ENCODE results near the gene SCARB1. TPM values are rescaled to one million over a fixed set of nuclear protein-coding genes. Genes with fewer than 3 reads are reported as not detected.
A peak's percentile ranks its signal among the peaks of the same experiment; 100 is the strongest.

SCARB1 gene
- total and polyA plus RNA-seq, 2 of the 13 experiments (the other 11 are each of a cell fraction or from before 2014, with no cell fraction given) = 63.4 to 160 TPM

DNA sequence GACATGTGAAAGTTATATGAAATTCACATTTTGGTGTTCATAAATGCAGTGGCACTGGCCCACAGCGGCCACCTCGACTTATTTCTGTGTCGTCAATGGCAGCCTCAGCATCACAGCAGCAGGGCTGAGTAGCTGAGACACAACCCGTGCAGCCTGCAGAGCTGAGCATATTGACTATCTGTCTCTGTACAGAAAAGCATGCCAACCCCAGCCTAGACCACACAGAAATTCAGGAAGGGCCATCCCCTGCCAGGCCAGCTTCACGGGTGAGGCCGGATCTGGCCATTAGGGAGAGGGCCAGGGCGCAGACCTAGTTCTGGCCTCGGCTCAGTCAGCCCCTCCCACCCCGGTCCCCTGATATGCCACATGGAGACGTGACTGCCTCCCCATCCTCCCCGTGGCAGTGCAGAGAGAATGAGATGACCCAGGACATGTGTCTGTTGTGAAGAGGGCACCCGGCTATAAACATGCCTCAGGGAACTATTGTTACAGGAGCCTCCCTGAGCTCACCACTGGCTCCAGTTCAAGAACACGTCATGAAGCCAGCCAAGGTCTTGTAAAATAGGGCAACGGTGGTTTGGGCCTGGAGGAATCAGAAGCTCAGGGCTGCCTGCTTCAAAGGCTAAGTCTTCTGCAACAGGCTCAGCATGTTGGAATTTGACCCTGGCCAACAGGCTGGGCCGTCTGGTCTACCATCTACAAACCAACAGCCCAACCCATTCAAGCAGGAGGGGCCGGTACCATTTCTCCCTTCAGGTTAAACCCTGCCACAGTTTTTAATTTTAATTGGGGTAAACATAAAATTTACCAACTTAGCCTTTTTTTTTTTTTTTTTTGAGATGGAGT, 25.5 kb downstream of the SCARB1 start (continued):
- TF ChIP-seq, protein P1, sequence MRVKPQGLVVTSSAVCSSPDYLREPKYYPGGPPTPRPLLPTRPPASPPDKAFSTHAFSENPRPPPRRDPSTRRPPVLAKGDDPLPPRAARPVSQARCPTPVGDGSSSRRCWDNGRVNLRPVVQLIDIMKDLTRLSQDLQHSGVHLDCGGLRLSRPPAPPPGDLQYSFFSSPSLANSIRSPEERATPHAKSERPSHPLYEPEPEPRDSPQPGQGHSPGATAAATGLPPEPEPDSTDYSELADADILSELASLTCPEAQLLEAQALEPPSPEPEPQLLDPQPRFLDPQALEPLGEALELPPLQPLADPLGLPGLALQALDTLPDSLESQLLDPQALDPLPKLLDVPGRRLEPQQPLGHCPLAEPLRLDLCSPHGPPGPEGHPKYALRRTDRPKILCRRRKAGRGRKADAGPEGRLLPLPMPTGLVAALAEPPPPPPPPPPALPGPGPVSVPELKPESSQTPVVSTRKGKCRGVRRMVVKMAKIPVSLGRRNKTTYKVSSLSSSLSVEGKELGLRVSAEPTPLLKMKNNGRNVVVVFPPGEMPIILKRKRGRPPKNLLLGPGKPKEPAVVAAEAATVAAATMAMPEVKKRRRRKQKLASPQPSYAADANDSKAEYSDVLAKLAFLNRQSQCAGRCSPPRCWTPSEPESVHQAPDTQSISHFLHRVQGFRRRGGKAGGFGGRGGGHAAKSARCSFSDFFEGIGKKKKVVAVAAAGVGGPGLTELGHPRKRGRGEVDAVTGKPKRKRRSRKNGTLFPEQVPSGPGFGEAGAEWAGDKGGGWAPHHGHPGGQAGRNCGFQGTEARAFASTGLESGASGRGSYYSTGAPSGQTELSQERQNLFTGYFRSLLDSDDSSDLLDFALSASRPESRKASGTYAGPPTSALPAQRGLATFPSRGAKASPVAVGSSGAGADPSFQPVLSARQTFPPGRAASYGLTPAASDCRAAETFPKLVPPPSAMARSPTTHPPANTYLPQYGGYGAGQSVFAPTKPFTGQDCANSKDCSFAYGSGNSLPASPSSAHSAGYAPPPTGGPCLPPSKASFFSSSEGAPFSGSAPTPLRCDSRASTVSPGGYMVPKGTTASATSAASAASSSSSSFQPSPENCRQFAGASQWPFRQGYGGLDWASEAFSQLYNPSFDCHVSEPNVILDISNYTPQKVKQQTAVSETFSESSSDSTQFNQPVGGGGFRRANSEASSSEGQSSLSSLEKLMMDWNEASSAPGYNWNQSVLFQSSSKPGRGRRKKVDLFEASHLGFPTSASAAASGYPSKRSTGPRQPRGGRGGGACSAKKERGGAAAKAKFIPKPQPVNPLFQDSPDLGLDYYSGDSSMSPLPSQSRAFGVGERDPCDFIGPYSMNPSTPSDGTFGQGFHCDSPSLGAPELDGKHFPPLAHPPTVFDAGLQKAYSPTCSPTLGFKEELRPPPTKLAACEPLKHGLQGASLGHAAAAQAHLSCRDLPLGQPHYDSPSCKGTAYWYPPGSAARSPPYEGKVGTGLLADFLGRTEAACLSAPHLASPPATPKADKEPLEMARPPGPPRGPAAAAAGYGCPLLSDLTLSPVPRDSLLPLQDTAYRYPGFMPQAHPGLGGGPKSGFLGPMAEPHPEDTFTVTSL (CRISPR knock-in tag; IDR thresholded peaks at IDR 0.05; ENCODE audit: borderline replicate concordance) = peak; percentile 88
- TF ChIP-seq SOX13 (IDR thresholded peaks at IDR 0.05) (peak; percentile 78), SOX13 (CRISPR knock-in tag; conservative IDR thresholded peaks at IDR 0.05 in 1 of 2, IDR thresholded peaks at IDR 0.05 in 1 of 2) (peak in 1 of 2 experiments; percentile 88; a peak in 2 of 4 replicates), ZNF234 (CRISPR knock-in tag; conservative IDR thresholded peaks at IDR 0.05) (no peak), TEAD2 (CRISPR knock-in tag; IDR thresholded peaks at IDR 0.05) (no peak), SNRNP70 (IDR thresholded peaks at IDR 0.05; ENCODE audit: low read depth, low read length) (no peak), ZFYVE20 (CRISPR knock-in tag; IDR thresholded peaks at IDR 0.05; ENCODE audit: borderline replicate concordance, low read depth) (no peak), KAT8 (CRISPR knock-in tag; IDR thresholded peaks at IDR 0.05) (peak; percentile 44; the same call in 1 of the 2 replicates), ZMYM4 (CRISPR knock-in tag; IDR thresholded peaks at IDR 0.05) (peak; percentile 63; the same call in 1 of the 2 replicates), U2AF2 (IDR thresholded peaks at IDR 0.05; ENCODE audit: low read depth, low read length) (no peak), ZNF484 (CRISPR knock-in tag; IDR thresholded peaks at IDR 0.05; ENCODE audit: borderline replicate concordance, low read depth) (no peak), GATAD2A (CRISPR knock-in tag; IDR thresholded peaks at IDR 0.05) (peak; percentile 86), NFATC3 (CRISPR knock-in tag; IDR thresholded peaks at IDR 0.05) (no peak), JDP2 (CRISPR knock-in tag; IDR thresholded peaks at IDR 0.05; ENCODE audit: borderline replicate concordance) (no peak), BRD4 (CRISPR knock-in tag; IDR thresholded peaks at IDR 0.05) (no peak), PHF21A (CRISPR knock-in tag; IDR thresholded peaks at IDR 0.05) (peak; percentile 96), FOXP1 (IDR thresholded peaks at IDR 0.05) (no peak), FOXP1 (CRISPR knock-in tag; IDR thresholded peaks at IDR 0.05) (peak; percentile 57)
- TF ChIP-seq, protein P2, sequence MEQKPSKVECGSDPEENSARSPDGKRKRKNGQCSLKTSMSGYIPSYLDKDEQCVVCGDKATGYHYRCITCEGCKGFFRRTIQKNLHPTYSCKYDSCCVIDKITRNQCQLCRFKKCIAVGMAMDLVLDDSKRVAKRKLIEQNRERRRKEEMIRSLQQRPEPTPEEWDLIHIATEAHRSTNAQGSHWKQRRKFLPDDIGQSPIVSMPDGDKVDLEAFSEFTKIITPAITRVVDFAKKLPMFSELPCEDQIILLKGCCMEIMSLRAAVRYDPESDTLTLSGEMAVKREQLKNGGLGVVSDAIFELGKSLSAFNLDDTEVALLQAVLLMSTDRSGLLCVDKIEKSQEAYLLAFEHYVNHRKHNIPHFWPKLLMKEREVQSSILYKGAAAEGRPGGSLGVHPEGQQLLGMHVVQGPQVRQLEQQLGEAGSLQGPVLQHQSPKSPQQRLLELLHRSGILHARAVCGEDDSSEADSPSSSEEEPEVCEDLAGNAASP (CRISPR knock-in tag; IDR thresholded peaks at IDR 0.05; ENCODE audit: borderline replicate concordance) = peak; percentile 46; the same call in 1 of the 2 replicates
- TF ChIP-seq, protein P3, sequence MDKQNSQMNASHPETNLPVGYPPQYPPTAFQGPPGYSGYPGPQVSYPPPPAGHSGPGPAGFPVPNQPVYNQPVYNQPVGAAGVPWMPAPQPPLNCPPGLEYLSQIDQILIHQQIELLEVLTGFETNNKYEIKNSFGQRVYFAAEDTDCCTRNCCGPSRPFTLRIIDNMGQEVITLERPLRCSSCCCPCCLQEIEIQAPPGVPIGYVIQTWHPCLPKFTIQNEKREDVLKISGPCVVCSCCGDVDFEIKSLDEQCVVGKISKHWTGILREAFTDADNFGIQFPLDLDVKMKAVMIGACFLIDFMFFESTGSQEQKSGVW (CRISPR knock-in tag; IDR thresholded peaks at IDR 0.05; ENCODE audit: borderline replicate concordance) = no peak
- TF ChIP-seq, protein P4, sequence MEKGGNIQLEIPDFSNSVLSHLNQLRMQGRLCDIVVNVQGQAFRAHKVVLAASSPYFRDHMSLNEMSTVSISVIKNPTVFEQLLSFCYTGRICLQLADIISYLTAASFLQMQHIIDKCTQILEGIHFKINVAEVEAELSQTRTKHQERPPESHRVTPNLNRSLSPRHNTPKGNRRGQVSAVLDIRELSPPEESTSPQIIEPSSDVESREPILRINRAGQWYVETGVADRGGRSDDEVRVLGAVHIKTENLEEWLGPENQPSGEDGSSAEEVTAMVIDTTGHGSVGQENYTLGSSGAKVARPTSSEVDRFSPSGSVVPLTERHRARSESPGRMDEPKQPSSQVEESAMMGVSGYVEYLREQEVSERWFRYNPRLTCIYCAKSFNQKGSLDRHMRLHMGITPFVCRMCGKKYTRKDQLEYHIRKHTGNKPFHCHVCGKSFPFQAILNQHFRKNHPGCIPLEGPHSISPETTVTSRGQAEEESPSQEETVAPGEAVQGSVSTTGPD (CRISPR knock-in tag; IDR thresholded peaks at IDR 0.05) = 0 out of 2 replicates have a peak, but pooled peaks have one; percentile 67
